Measurements from ENCODE around the gene RSBN1L. TPM values are rescaled to one million over a fixed set of nuclear protein-coding genes. Genes with fewer than 3 reads are reported as not detected.
"Not testable (repeated sequence)": the region's sequence is repeated elsewhere in the genome, so short reads cannot be mapped to it uniquely, and the experiment has no call there.

The RSBN1L gene
- 16.5 and 17.8 TPM in 2 replicates for total RNA-seq (2014; rRNA removed; shearing (Covaris generic))
- polyA plus RNA-seq (2015; cell fraction: cytosol; rRNA removed) = 12.0 and 15.6 TPM in 2 replicates
- 26.3 and 29.7 TPM in 2 replicates for polyA plus RNA-seq (2015; cell fraction: nucleus; rRNA removed)

GRCh38 chr7:77696057-77696642 lies at the start of gene RSBN1L:
Gene RSBN1L, plus strand, starts transcription at chr7:77696459. Its CDS starts 11 bp downstream, at chr7:77696470.
- DNase-seq (ENCODE audit: low read depth) = peak; percentile 94

GRCh38 chr7:77648742-77649338 lies 47.4 kb upstream of the RSBN1L start:
- no peak for DNase-seq (ENCODE audit: low read depth)

GRCh38 chr7:77649716-77650349 lies 46.4 kb upstream of the RSBN1L start:
- no peak for DNase-seq (ENCODE audit: low read depth)

- no peak for DNase-seq (ENCODE audit: low read depth)
Measured at GRCh38 chr7:77651575-77652162, 44.6 kb upstream of the RSBN1L start.

GRCh38 chr7:77652826-77653225 lies 43.4 kb upstream of the RSBN1L start:
- not testable (repeated sequence) for DNase-seq (ENCODE audit: low read depth)

- no peak for DNase-seq (ENCODE audit: low read depth)
Measured at GRCh38 chr7:77653572-77653971, 42.7 kb upstream of the RSBN1L start.

GRCh38 chr7:77655356-77655755 lies 40.9 kb upstream of the RSBN1L start:
- DNase-seq (ENCODE audit: low read depth) = no peak

- peak; percentile 21 for DNase-seq (ENCODE audit: low read depth)
Measured at GRCh38 chr7:77655836-77656455, 40.3 kb upstream of the RSBN1L start.

- peak; percentile 27 for DNase-seq (ENCODE audit: low read depth)
Measured at GRCh38 chr7:77657427-77658224, 38.6 kb upstream of the RSBN1L start.

- DNase-seq (ENCODE audit: low read depth) = no peak
Measured at GRCh38 chr7:77658928-77659327, 37.3 kb upstream of the RSBN1L start.

- no peak for DNase-seq (ENCODE audit: low read depth)
Measured at GRCh38 chr7:77661816-77662215, 34.4 kb upstream of the RSBN1L start.

GRCh38 chr7:77662869-77663268 lies 33.4 kb upstream of the RSBN1L start:
- DNase-seq (ENCODE audit: low read depth) = no peak

GRCh38 chr7:77664715-77665114 lies 31.5 kb upstream of the RSBN1L start:
- no peak for DNase-seq (ENCODE audit: low read depth)

- no peak for DNase-seq (ENCODE audit: low read depth)
Measured at GRCh38 chr7:77665161-77665560, 31.1 kb upstream of the RSBN1L start.

GRCh38 chr7:77667459-77668086 lies 28.7 kb upstream of the RSBN1L start:
- DNase-seq (ENCODE audit: low read depth) = no peak

GRCh38 chr7:77674878-77675277 lies 21.4 kb upstream of the RSBN1L start:
- DNase-seq (ENCODE audit: low read depth) = peak; percentile 73

- no peak for DNase-seq (ENCODE audit: low read depth)
Measured at GRCh38 chr7:77679608-77680007, 16.7 kb upstream of the RSBN1L start.

GRCh38 chr7:77680266-77680665 lies 16.0 kb upstream of the RSBN1L start:
- DNase-seq (ENCODE audit: low read depth) = no peak

GRCh38 chr7:77684030-77684429 lies 12.2 kb upstream of the RSBN1L start:
- no peak for DNase-seq (ENCODE audit: low read depth)

GRCh38 chr7:77685233-77685632 lies 11.0 kb upstream of the RSBN1L start:
- no peak for DNase-seq (ENCODE audit: low read depth)

All from HT1080 (cell line).